ENCODE measurements around the gene NR5A2. TPM values are rescaled to one million over a fixed set of nuclear protein-coding genes. Genes with fewer than 3 reads are reported as not detected.

The NR5A2 gene
- total RNA-seq, 1 experiment from 2014 or later, result not detected

DNA sequence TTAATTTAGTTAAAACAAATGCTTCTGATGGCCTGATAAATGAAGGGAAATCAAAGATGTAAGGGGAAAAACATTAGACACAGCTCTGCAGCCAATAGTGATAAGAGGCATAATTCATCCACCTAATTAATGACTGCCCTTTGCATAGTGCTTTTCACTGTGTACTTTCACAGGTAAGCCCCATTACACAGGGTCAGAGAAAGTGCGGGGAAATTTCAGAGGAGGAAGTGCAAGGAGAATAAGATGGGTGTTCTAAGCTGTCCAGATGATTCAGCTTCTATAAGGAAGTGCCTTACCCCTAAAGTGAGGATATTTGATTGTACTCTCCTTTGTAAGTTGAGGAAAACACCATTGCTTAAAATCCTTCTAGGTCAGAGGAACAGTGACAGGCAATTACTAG, 88.0 kb downstream of the NR5A2 start:
- Histone ChIP-seq H3K4me3 (ENCODE audit: low read length) (no peak overlapping the region), H3K4me2 (ENCODE audit: low read depth, low read length, poor library complexity, severe bottlenecking) (no peak overlapping the region)

DNA sequence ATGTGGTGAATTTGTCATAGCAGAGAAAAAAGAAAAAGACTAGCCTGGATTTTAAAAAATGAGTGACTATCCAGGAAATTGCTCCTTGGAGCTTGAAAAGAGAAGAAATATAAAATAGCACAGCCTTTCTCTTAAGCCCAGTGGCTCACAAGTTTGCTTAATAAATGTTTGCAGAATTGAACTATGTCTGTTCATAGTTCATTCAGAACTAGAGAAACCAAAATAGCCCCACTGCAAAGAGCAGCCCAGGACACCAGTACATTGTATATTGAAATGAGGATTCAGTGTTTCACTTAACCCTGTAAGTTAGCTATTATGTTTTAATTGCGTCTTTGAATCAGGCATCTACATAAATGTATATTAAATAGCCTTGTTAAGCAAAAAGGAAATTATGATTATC, 88.8 kb downstream of the NR5A2 start:
- no peak overlapping the region for H3K9ac ChIP-seq (ENCODE audit: low read length)
- H4K20me1 ChIP-seq (ENCODE audit: insufficient read depth, low read depth, low read length), result no peaks in the 10 kb centered on the region
- no peaks in the 10 kb centered on the region for H3K36me3 ChIP-seq (ENCODE audit: insufficient read depth, low read length)
- no peaks in the 10 kb centered on the region for H3K4me1 ChIP-seq (ENCODE audit: low read length)
- no peaks in the 10 kb centered on the region for H3K27me3 ChIP-seq (ENCODE audit: low read length)
- no peak overlapping the region for H2AFZ ChIP-seq (ENCODE audit: low read length)
- H3K79me2 ChIP-seq (ENCODE audit: low read length), result no peaks in the 10 kb centered on the region
- peak; percentile 19 for DNase-seq
- no peak overlapping the region for H3K4me3 ChIP-seq (ENCODE audit: low read length)
- H3K9me3 ChIP-seq (ENCODE audit: low read length), result no peaks in the 10 kb centered on the region
- H3K27ac ChIP-seq (ENCODE audit: low read length), result no peak overlapping the region
- no peak overlapping the region for H3K4me2 ChIP-seq (ENCODE audit: low read depth, low read length, poor library complexity, severe bottlenecking)
- H3K9me2 ChIP-seq (replicated peaks; ENCODE audit: insufficient read depth, low read length), result no peaks in the 10 kb centered on the region

More for the DNA sequence above, 88.0 kb downstream of the NR5A2 start:
- peak; percentile 36 for DNase-seq
- no peak overlapping the region for H2AFZ ChIP-seq (ENCODE audit: low read length)
- no peaks in the 10 kb centered on the region for H3K9me2 ChIP-seq (replicated peaks; ENCODE audit: insufficient read depth, low read length)
- no peak overlapping the region for H3K9ac ChIP-seq (ENCODE audit: low read length)
- H3K9me3 ChIP-seq (ENCODE audit: low read length), result no peaks in the 10 kb centered on the region
- H3K79me2 ChIP-seq (ENCODE audit: low read length), result no peaks in the 10 kb centered on the region
- H3K4me1 ChIP-seq (ENCODE audit: low read length), result no peaks in the 10 kb centered on the region
- no peaks in the 10 kb centered on the region for H3K27me3 ChIP-seq (ENCODE audit: low read length)
- no peaks in the 10 kb centered on the region for H3K36me3 ChIP-seq (ENCODE audit: insufficient read depth, low read length)
- H4K20me1 ChIP-seq (ENCODE audit: insufficient read depth, low read depth, low read length), result no peaks in the 10 kb centered on the region
- H3K27ac ChIP-seq (ENCODE audit: low read length), result no peak overlapping the region

DNA sequence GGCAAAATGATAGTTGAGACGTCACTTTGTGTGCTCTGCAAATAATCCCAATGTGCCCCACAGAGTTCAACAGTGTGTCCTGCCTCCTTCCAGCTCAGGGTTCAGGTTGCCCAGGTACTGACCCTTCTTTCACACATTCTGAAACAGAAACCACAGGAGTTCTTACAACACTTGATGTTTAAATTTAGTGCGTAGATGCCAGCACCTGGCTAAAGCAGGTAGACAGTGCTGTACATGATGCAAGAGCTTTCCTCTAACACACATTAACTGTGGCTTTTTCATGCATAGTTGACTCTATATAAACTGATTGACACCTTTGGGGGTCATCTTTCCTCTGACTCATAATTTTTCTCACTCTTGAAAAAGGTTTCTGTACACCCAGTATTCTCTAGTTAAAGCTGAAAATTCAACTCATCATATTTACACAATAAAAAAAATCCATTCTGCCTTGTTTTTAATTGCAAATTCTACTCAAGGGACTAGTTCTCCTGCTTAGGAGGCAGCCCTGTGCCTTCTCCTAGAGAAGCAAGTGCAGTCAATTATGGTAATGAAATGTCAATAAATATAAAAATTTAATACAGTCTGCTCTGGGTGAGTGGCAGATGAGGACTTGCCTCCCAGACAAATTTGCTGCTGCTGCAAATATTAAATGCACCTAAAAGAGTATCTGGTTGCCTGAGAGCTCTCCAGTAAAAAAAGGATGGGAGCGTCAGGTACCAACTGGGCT, 91.4 kb downstream of the NR5A2 start:
- Histone ChIP-seq H3K27ac (ENCODE audit: low read length) (no peak overlapping the region), H3K27me3 (ENCODE audit: low read length) (no peaks in the 10 kb centered on the region), H3K4me3 (ENCODE audit: low read length) (no peak overlapping the region), H3K9me3 (ENCODE audit: low read length) (no peaks in the 10 kb centered on the region), H3K36me3 (ENCODE audit: insufficient read depth, low read length) (no peaks in the 10 kb centered on the region), H3K79me2 (ENCODE audit: low read length) (no peaks in the 10 kb centered on the region), H3K4me1 (ENCODE audit: low read length) (no peaks in the 10 kb centered on the region), H3K9ac (ENCODE audit: low read length) (no peak overlapping the region), H3K9me2 (replicated peaks; ENCODE audit: insufficient read depth, low read length) (no peaks in the 10 kb centered on the region), H4K20me1 (ENCODE audit: insufficient read depth, low read depth, low read length) (no peaks in the 10 kb centered on the region), H2AFZ (ENCODE audit: low read length) (no peak overlapping the region), H3K4me2 (ENCODE audit: low read depth, low read length, poor library complexity, severe bottlenecking) (no peak overlapping the region)
- peak; percentile 16 for DNase-seq

DNA sequence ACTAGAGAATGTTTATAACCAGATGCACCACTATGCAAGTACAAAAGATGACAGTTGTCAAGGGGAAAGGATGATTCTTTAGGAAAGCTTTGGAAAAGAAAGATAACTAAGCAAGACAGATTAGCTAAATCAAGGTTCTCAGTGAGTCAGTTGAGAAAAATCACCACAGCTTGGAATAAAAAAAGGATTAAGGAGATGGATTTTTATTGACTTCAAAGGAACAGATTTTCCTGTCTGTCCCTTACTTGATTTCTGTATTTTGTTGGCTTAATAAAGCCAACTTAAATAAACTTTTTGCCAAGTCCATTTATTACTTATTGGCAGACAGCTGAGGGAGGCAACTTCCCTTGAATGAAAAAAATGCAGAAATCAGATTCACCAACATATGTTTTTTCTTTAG, 93.9 kb downstream of the NR5A2 start:
- Histone ChIP-seq H3K4me1 (ENCODE audit: low read length) (no peaks in the 10 kb centered on the region), H3K9ac (ENCODE audit: low read length) (no peak overlapping the region), H3K9me3 (ENCODE audit: low read length) (no peaks in the 10 kb centered on the region), H3K79me2 (ENCODE audit: low read length) (no peaks in the 10 kb centered on the region), H3K4me2 (ENCODE audit: low read depth, low read length, poor library complexity, severe bottlenecking) (no peak overlapping the region), H3K9me2 (replicated peaks; ENCODE audit: insufficient read depth, low read length) (no peaks in the 10 kb centered on the region), H3K27me3 (ENCODE audit: low read length) (no peaks in the 10 kb centered on the region), H3K36me3 (ENCODE audit: insufficient read depth, low read length) (no peaks in the 10 kb centered on the region), H2AFZ (ENCODE audit: low read length) (no peak overlapping the region), H3K27ac (ENCODE audit: low read length) (no peak overlapping the region), H3K4me3 (ENCODE audit: low read length) (no peak overlapping the region), H4K20me1 (ENCODE audit: insufficient read depth, low read depth, low read length) (no peaks in the 10 kb centered on the region)
- peak; percentile 34 for DNase-seq

DNA sequence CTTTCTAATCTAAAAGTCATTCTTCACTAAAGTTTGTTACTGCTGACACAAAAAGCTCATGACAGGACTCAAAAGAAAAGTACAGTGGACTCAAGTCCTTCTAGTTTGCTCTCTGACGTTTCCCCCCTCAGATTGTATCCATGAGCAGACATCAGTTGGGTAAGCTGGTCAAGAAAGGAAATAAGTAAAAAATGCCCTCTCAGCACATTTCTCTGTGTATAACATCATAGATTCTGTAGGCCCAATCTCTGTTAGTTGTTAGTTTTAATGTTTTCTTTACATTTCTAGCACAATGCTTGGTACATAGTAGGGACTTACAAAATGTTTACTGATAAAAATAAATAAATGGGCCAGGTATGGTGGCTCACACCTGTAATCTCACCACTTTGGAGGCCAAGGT, 96.8 kb downstream of the NR5A2 start:
- H3K4me3 ChIP-seq (ENCODE audit: low read length), result no peak overlapping the region
- H3K4me2 ChIP-seq (ENCODE audit: low read depth, low read length, poor library complexity, severe bottlenecking), result no peak overlapping the region
- H3K4me1 ChIP-seq (ENCODE audit: low read length), result no peaks in the 10 kb centered on the region
- H3K9ac ChIP-seq (ENCODE audit: low read length), result no peak overlapping the region
- no peak overlapping the region for H2AFZ ChIP-seq (ENCODE audit: low read length)
- no peaks in the 10 kb centered on the region for H4K20me1 ChIP-seq (ENCODE audit: insufficient read depth, low read depth, low read length)
- DNase-seq, result peak; percentile 17
- no peaks in the 10 kb centered on the region for H3K9me3 ChIP-seq (ENCODE audit: low read length)
- no peaks in the 10 kb centered on the region for H3K79me2 ChIP-seq (ENCODE audit: low read length)
- no peaks in the 10 kb centered on the region for H3K9me2 ChIP-seq (replicated peaks; ENCODE audit: insufficient read depth, low read length)
- no peak overlapping the region for H3K27ac ChIP-seq (ENCODE audit: low read length)
- no peaks in the 10 kb centered on the region for H3K36me3 ChIP-seq (ENCODE audit: insufficient read depth, low read length)
- no peaks in the 10 kb centered on the region for H3K27me3 ChIP-seq (ENCODE audit: low read length)

DNA sequence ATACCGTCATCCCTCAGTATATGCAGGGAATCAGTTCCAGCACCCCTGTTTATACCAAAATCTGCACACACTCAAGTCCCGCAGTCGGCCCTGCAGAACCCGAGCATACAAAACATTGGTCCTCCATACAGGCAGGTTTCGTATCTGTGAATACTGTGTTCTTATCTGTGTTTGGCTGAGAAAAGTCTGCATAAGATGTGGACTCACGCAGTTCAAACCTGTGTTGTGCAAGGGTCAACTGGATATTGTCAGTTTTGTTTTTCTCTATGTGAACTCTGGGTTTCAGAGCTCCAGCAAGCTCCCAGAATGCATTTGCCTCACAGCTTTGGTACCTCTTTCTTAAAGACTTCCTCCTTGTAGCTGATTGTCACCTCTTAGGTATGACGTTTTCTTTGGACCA, 100.6 kb downstream of the NR5A2 start:
- Histone ChIP-seq H3K4me2 (ENCODE audit: low read depth, low read length, poor library complexity, severe bottlenecking) (no peak overlapping the region), H4K20me1 (ENCODE audit: insufficient read depth, low read depth, low read length) (no peaks in the 10 kb centered on the region), H3K9ac (ENCODE audit: low read length) (no peak overlapping the region), H3K27me3 (ENCODE audit: low read length) (no peaks in the 10 kb centered on the region), H3K36me3 (ENCODE audit: insufficient read depth, low read length) (no peaks in the 10 kb centered on the region), H3K9me3 (ENCODE audit: low read length) (no peaks in the 10 kb centered on the region), H3K27ac (ENCODE audit: low read length) (no peak overlapping the region), H2AFZ (ENCODE audit: low read length) (no peak overlapping the region), H3K9me2 (replicated peaks; ENCODE audit: insufficient read depth, low read length) (no peaks in the 10 kb centered on the region), H3K79me2 (ENCODE audit: low read length) (no peaks in the 10 kb centered on the region), H3K4me3 (ENCODE audit: low read length) (no peak overlapping the region), H3K4me1 (ENCODE audit: low read length) (no peaks in the 10 kb centered on the region)
- DNase-seq, result peak; percentile 31

DNA sequence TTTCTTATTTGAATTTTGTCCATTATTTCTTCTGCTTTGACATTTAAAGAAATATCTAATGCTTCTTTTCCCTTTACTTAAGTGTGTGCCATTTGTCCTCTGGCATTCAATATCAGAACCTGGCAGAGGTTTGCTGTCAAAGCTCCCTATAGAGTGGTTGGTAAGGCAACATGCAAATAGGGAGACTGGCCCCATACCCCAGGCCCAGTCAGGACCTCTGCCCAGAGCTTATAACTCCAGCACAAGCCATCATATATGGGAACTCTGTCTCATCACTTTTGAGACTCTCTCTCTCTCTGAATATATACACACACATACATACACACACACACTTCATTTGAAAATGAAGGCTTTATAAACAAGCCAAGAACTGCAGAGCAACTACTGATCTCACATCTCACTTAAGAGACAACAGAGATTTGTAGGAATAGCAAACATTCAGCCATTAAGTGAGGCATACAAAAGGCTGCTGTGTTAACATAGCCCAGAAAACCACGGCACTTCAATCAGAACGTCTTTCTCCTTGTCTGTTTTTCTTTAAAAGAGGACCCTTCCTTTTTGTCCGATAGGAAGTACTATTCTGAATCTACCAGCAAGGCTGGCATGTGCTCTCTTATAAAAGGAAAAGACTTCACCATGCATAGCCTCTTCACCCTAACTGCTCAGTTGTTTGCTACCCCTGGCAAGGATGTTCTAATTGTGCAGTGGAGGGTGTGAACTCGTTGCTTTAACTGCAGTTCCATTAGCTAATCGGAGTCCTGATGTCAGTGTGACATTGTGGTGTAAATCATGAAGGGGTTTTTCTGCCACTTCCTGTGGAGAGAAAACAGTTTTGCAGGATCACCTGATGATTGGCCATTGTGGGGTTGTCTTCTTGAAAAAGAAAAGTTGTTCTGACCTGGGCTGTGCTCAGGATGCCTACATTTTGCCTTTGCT, 101.7 kb downstream of the NR5A2 start:
- no peak overlapping the region for H3K4me3 ChIP-seq (ENCODE audit: low read length)
- H3K9ac ChIP-seq (ENCODE audit: low read length), result no peak overlapping the region
- H3K36me3 ChIP-seq (ENCODE audit: insufficient read depth, low read length), result no peaks in the 10 kb centered on the region
- no peak overlapping the region for H3K4me2 ChIP-seq (ENCODE audit: low read depth, low read length, poor library complexity, severe bottlenecking)
- H3K27ac ChIP-seq (ENCODE audit: low read length), result no peak overlapping the region
- peak; percentile 34 for DNase-seq
- H4K20me1 ChIP-seq (ENCODE audit: insufficient read depth, low read depth, low read length), result no peaks in the 10 kb centered on the region
- H3K4me1 ChIP-seq (ENCODE audit: low read length), result no peaks in the 10 kb centered on the region
- no peaks in the 10 kb centered on the region for H3K9me2 ChIP-seq (replicated peaks; ENCODE audit: insufficient read depth, low read length)
- H2AFZ ChIP-seq (ENCODE audit: low read length), result no peak overlapping the region
- no peaks in the 10 kb centered on the region for H3K79me2 ChIP-seq (ENCODE audit: low read length)
- H3K9me3 ChIP-seq (ENCODE audit: low read length), result no peaks in the 10 kb centered on the region
- H3K27me3 ChIP-seq (ENCODE audit: low read length), result no peaks in the 10 kb centered on the region

DNA sequence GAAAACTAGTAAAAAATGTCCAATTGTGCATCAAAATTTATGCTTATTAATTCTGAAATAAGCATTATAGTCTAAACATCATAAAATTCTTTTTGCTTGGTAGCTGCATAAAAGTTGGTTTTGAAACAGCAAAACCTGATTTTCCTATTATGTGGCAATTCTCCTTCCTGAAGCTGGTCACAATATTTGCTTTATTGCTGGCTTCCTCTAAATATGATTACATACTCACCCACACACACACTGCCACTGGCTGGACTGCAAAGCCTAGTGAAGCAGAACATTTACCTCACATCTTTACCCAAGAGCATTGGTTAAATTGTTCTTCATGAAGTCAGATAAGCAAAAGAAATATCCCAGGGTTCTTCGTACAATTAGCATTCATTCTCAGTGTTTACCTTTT, 103.0 kb downstream of the NR5A2 start:
- no peaks in the 10 kb centered on the region for H3K9me3 ChIP-seq (ENCODE audit: low read length)
- H3K27me3 ChIP-seq (ENCODE audit: low read length), result no peaks in the 10 kb centered on the region
- H3K9ac ChIP-seq (ENCODE audit: low read length), result no peak overlapping the region
- H3K9me2 ChIP-seq (replicated peaks; ENCODE audit: insufficient read depth, low read length), result no peaks in the 10 kb centered on the region
- DNase-seq, result peak; percentile 27
- no peaks in the 10 kb centered on the region for H3K4me1 ChIP-seq (ENCODE audit: low read length)
- H3K79me2 ChIP-seq (ENCODE audit: low read length), result no peaks in the 10 kb centered on the region
- no peak overlapping the region for H3K4me3 ChIP-seq (ENCODE audit: low read length)
- no peaks in the 10 kb centered on the region for H4K20me1 ChIP-seq (ENCODE audit: insufficient read depth, low read depth, low read length)
- H3K27ac ChIP-seq (ENCODE audit: low read length), result no peak overlapping the region
- H3K4me2 ChIP-seq (ENCODE audit: low read depth, low read length, poor library complexity, severe bottlenecking), result no peak overlapping the region
- H2AFZ ChIP-seq (ENCODE audit: low read length), result no peak overlapping the region
- H3K36me3 ChIP-seq (ENCODE audit: insufficient read depth, low read length), result no peaks in the 10 kb centered on the region

Measured in Karpas-422 (cell line).